ENCODE data around the gene PLAC1. TPM values are rescaled to one million over a fixed set of nuclear protein-coding genes. Genes with fewer than 3 reads are reported as not detected.

Gene PLAC1
- total and polyA plus RNA-seq, 3 donors from 2014 or later = 0.81 to 3.0 (median 1.0) TPM

DNA sequence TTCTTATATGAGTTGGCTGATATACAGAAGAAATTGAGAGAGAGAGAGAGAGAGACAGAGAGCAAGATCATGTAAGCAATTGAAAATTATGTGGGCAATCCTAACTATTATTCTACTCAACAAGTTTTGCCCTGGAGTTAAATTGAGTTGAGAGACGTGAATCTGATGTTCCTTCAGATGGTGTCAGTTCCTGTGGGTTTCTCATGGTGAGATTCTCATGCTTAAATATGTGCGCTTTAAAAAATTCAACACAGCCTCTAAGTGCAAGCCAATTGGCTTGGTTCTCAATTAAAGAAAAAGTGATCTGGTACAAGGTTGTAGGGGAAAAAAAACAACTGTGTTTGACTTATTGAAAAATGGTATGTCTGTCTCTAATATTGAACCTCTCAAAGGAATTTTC lies 35.4 kb upstream of the PLAC1 start:
- no peaks in the 10 kb centered on the region for H3K36me3 ChIP-seq (ENCODE audit: low read depth, missing control alignments)
- no peak for TF ChIP-seq POLR2A (IDR thresholded peaks at IDR 0.05)
- TF ChIP-seq, protein P1, sequence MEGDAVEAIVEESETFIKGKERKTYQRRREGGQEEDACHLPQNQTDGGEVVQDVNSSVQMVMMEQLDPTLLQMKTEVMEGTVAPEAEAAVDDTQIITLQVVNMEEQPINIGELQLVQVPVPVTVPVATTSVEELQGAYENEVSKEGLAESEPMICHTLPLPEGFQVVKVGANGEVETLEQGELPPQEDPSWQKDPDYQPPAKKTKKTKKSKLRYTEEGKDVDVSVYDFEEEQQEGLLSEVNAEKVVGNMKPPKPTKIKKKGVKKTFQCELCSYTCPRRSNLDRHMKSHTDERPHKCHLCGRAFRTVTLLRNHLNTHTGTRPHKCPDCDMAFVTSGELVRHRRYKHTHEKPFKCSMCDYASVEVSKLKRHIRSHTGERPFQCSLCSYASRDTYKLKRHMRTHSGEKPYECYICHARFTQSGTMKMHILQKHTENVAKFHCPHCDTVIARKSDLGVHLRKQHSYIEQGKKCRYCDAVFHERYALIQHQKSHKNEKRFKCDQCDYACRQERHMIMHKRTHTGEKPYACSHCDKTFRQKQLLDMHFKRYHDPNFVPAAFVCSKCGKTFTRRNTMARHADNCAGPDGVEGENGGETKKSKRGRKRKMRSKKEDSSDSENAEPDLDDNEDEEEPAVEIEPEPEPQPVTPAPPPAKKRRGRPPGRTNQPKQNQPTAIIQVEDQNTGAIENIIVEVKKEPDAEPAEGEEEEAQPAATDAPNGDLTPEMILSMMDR (IDR thresholded peaks at IDR 0.05) = no peak
- no peak overlapping the region for H3K27ac ChIP-seq
- intact Hi-C loops (cut with DNase I; ENCODE audit: low total_unique reads) = no loop called here
- H3K9me3 ChIP-seq = no peaks in the 10 kb centered on the region
- H3K4me1 ChIP-seq = no peaks in the 10 kb centered on the region
- H3K4me3 ChIP-seq = no peak overlapping the region
- H3K27me3 ChIP-seq = no peaks in the 10 kb centered on the region
- no peak for DNase-seq
- 81 to 90% methylated on average over 2 of the region's 2 CpGs for WGBS, 2 donors

DNA sequence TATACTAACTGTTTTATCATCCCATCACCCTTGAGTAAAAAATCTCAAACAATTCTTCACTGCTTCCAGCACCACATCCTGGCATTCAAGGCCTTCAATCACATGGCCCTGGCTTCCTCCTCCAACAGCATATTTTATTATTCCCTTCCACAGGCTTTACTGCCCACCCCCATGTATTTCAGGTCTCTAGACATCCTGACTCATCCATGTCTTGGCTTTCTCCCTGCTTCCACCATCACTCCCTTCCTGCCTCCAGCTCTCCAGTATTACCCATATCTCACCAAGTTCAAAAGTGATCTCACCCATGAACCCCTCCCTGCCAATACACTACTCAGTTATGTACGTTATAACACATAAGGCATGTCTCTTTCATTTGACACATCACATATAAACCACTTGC lies 34.7 kb upstream of the PLAC1 start:
- 44 to 82% methylated on average over 1 of the region's 1 CpG for WGBS, 2 donors
- Histone ChIP-seq H3K4me1 (no peaks in the 10 kb centered on the region), H3K27me3 (no peaks in the 10 kb centered on the region), H3K4me3 (no peak overlapping the region), H3K36me3 (ENCODE audit: low read depth, missing control alignments) (no peaks in the 10 kb centered on the region), H3K9me3 (no peaks in the 10 kb centered on the region), H3K27ac (no peak overlapping the region)
- TF ChIP-seq, protein P1 (IDR thresholded peaks at IDR 0.05) = no peak
- no peak for TF ChIP-seq POLR2A (IDR thresholded peaks at IDR 0.05)
- DNase-seq = no peak
- intact Hi-C loops (cut with DNase I; ENCODE audit: low total_unique reads) = no loop called here

DNA sequence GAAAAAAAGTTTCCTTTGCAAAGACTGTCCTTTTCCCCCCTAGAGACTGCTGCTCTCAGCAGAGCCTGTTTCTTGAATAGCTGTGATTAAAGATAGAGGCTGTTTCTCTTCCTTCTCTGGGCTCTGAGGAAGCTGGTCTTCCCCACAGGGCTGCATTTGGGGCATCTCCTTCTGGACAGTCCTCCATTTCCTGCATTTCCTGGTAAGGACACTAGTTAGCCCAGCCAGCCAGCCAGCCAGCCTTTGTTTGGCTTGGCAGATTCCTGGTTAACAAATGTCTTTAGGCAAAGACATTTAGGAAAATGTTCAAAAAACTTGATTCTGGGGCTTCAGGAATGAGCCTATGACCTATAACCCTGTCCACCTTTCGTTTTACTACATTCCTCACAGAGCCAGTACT lies 34.0 kb upstream of the PLAC1 start:
- 36 to 55% methylated on average over 1 of the region's 1 CpG for WGBS, 2 donors
- no peak for TF ChIP-seq POLR2A (IDR thresholded peaks at IDR 0.05)
- TF ChIP-seq, protein P1 (IDR thresholded peaks at IDR 0.05) = no peak

DNA sequence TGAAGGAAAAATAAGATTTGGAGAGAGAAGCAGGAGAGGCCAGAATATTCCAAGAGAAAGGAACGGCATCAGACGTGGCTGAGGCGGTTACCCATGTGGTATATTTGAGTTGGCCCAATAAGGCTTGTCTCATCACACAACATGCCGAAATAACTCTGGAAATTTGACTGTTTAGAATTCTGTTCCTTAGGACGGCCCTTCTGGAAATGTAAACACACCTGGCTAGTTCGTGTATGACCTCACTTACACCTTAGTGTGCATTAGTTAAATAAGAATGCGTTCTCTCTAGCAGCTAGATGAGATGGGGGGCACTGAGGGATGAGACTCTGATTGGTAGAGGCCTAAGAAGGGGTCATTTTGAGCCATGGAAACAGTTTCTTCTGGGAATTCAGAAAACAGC lies 33.2 kb upstream of the PLAC1 start:
- H3K4me1 ChIP-seq = no peaks in the 10 kb centered on the region
- intact Hi-C loops (cut with DNase I; ENCODE audit: low total_unique reads) = no loop called here
- H3K4me3 ChIP-seq = no peak overlapping the region
- H3K9me3 ChIP-seq = no peaks in the 10 kb centered on the region
- H3K27ac ChIP-seq = no peak overlapping the region
- no peaks in the 10 kb centered on the region for H3K27me3 ChIP-seq
- no peak for DNase-seq
- H3K36me3 ChIP-seq (ENCODE audit: low read depth, missing control alignments) = no peaks in the 10 kb centered on the region
- TF ChIP-seq, protein P1 (IDR thresholded peaks at IDR 0.05) = no peak
- TF ChIP-seq POLR2A (IDR thresholded peaks at IDR 0.05) = no peak
- 95 to 98% methylated on average over 7 of the region's 7 CpGs for WGBS, 2 donors

More for the DNA sequence above, 34.0 kb upstream of the PLAC1 start:
- H3K4me3 ChIP-seq = no peak overlapping the region
- H3K36me3 ChIP-seq (ENCODE audit: low read depth, missing control alignments) = no peaks in the 10 kb centered on the region
- intact Hi-C loops (cut with DNase I; ENCODE audit: low total_unique reads) = no loop called here
- H3K27ac ChIP-seq = no peak overlapping the region
- H3K4me1 ChIP-seq = no peaks in the 10 kb centered on the region
- no peak for DNase-seq
- H3K27me3 ChIP-seq = no peaks in the 10 kb centered on the region
- no peaks in the 10 kb centered on the region for H3K9me3 ChIP-seq

DNA sequence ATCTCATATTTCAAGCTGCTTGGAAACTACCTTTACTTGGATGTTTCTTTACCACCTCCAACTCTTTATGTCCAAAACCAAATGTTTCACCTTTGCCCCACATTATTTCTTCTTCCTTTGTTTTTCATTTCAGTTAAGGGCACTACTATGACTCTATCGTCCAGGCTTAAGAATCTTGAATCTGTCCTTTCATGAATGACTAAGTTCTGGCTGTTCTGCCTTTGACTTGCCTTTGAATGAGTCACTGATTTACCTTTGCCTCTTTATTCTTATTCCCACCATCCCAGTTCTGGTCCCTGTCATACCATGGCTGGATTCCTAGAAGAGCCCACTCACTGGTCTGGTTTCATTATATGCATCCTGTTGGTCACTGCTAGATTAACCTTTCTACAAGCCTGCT lies 30.6 kb upstream of the PLAC1 start:
- Histone ChIP-seq H3K4me3 (no peak overlapping the region), H3K27ac (no peak overlapping the region), H3K36me3 (ENCODE audit: low read depth, missing control alignments) (no peaks in the 10 kb centered on the region), H3K27me3 (no peaks in the 10 kb centered on the region), H3K9me3 (no peaks in the 10 kb centered on the region), H3K4me1 (no peaks in the 10 kb centered on the region)
- 61 to 64% methylated on average over 1 of the region's 1 CpG for WGBS, 2 donors
- TF ChIP-seq POLR2A (IDR thresholded peaks at IDR 0.05) = no peak
- TF ChIP-seq, protein P1 (IDR thresholded peaks at IDR 0.05) = no peak
- no peak for DNase-seq
- intact Hi-C loops (cut with DNase I; ENCODE audit: low total_unique reads) = no loop called here
